Mucosa of stomach (tissue), 1 donor: Measurements from ENCODE around the gene PPP1R37.

ENCODE experiments used
- H3K27me3 ChIP-seq: one replicate; pipeline ENCODE4 v1.7.0; 2013; ENCODE audit warnings: mild to moderate bottlenecking, low read length; ENCODE audit not compliant: control insufficient read depth, insufficient read depth
- H3K36me3 ChIP-seq: one replicate; pipeline ENCODE4 v1.7.0; 2013; ENCODE audit warnings: low read length; ENCODE audit not compliant: control insufficient read depth, insufficient read depth
- H3K4me1 ChIP-seq: one replicate; pipeline ENCODE4 v1.7.0; 2013; ENCODE audit warnings: mild to moderate bottlenecking, low read length; ENCODE audit not compliant: control insufficient read depth, insufficient read depth
- H3K4me3 ChIP-seq: one replicate; pipeline ENCODE4 v1.7.0; 2013; ENCODE audit warnings: low read length
- H3K9ac ChIP-seq: one replicate; pipeline ENCODE4 v1.7.0; 2013; ENCODE audit warnings: mild to moderate bottlenecking, low read length, moderate library complexity
- H3K9me3 ChIP-seq: one replicate; pipeline ENCODE4 v1.7.0; 2013; ENCODE audit warnings: mild to moderate bottlenecking, low read length, moderate library complexity; ENCODE audit not compliant: control insufficient read depth
- donor health status: Pancreatic carcinoma.

The PPP1R37 gene

DNA sequence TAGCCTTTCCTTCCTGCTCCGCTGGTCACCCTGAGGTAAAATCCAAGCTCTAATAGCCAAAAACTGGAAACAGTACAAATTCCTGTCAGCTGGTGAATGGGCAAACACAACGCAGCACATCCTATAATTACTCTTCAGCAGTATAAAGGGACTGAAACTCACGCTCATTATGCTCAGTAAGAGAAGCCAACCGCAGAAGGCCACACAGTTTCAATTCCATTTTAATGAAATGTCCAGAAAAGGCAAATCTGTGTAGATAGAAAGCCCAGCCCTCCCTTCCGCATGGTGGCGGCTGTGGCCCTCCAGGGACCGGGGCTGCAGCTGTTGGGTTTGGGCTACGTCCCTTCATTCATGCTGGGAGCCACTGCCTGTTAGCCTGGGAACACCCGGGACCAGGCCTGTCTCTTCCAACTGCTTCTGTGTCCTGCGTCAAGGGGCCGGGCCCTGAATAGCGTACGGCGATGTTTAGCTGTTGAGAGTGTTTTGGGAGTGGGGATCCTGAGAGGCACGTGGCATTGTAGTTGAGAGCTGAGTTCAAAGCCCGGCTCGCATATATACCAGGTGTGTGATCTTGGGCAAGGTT is 44.3 kb downstream of the PPP1R37 start:
- Histone ChIP-seq H3K9me3 (no peaks in the 10 kb centered on the region), H3K36me3 (peaks cover 6% of the 10 kb centered on the region), H3K27me3 (no peaks in the 10 kb centered on the region), H3K9ac (no peak overlapping the region), H3K4me3 (no peak overlapping the region), H3K4me1 (peaks cover 5% of the 10 kb centered on the region)

DNA sequence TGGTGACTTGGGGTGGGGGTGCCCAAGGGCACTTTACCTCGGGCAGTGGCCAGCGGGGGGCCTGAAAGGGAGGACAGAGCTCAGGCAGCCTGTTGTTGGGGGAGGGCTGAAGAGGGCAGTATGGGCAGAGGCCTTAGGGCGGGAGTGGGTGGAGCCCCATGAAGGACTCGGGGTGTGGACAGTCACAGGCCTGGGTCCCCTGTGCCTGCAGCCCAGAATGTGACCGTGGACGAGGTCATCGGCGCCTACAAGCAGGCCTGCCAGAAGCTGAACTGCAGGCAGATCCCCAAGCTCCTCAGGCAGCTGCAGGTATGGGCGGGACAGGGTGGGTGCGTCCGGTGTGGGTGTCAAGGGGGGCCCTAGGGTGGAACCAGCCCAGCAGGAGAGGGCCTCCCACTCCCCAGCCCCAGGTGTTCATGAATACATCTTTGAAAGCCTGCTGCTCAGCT is 45.3 kb downstream of the PPP1R37 start:
- Histone ChIP-seq H3K4me1 (peaks cover 5% of the 10 kb centered on the region), H3K36me3 (peaks cover 13% of the 10 kb centered on the region), H3K9ac (no peak overlapping the region), H3K4me3 (no peak overlapping the region), H3K9me3 (no peaks in the 10 kb centered on the region), H3K27me3 (no peaks in the 10 kb centered on the region)

DNA sequence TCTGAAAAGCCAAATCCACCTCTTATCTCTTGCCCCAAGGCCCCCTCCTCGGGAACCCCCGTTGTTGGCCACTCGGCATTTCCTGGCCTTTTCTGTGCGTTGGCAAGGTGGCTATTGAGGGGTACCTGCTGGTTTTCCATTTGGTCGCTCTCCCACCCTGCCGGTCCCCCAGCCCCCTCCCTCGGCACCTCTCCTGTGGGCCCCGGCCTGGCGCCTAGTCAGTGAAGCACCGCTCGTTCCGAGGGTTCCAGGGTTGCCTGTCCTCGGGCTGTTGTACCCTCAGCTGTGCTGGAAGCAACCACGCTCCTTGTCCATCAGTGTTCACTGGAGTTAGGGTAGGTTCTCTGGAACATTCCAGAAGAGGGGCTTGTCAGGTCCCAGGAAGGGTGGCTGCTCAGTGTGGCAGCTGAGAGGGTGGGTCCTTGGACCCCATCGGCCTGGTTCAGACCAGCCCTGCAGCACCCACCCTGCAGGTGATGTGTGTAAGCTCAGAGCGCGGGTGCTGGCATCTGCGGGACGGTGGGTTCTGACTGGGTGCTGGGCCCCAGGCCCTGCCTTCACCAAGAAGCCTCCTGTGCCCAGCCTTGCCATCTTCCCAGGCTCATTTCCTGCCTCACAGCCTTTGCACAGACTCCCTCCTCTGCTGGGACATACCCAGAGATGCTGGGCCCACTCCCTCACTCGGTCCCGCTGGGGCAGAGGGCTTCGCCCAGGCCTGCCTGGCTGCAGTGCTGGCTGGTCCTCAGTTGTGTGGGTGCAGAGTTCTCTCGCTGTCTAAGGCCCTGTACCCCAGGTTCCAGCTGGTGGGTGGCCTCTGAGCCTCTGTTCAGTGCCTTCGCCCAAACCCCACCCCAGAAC is 46.5 kb downstream of the PPP1R37 start:
- no peaks in the 10 kb centered on the region for H3K27me3 ChIP-seq
- no peak overlapping the region for H3K9ac ChIP-seq
- H3K4me1 ChIP-seq = peaks cover 5% of the 10 kb centered on the region
- peaks cover 13% of the 10 kb centered on the region for H3K36me3 ChIP-seq
- no peak overlapping the region for H3K4me3 ChIP-seq
- H3K9me3 ChIP-seq = no peaks in the 10 kb centered on the region

DNA sequence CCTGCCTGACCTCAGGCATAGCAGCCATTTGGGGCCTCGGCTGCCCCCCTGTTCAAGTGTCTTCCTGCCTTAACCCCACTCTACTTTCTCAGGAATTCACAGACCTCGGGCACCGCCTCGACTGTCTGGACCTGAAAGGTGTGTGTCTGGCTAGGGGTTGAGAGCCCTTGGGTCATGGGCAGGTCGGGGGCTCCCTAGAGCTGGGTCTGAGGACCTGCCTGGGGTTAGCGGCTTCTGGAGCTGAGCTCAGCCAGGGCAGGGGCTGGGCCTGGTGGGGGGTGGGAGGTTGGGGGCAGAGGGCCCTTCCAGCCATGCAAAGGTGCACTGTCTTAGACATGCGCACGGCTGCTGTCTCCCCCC is 47.1 kb downstream of the PPP1R37 start:
- no peak overlapping the region for H3K9ac ChIP-seq
- H3K4me3 ChIP-seq = no peak overlapping the region
- H3K4me1 ChIP-seq = peaks cover 5% of the 10 kb centered on the region
- H3K36me3 ChIP-seq = peaks cover 13% of the 10 kb centered on the region
- H3K9me3 ChIP-seq = no peaks in the 10 kb centered on the region
- H3K27me3 ChIP-seq = no peaks in the 10 kb centered on the region

DNA sequence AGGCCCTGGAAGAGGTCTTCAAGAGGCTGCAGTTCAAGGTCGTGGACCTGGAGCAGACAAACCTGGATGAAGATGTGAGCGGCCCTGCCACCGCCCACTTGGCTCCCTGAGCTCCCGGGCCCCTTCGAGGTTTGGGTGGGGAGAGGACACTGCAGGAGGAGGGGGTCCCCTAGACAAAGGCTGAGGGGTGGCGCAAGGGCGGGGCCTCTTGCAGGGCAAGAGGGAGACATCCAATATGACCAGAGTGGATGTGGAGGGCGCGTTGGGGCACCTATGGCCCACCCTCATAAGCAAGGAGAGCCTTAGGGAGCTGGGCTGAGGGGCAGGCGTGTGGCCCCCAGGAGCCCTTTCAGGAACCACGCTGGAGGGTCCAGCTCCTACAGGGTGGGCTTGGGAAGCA is 47.6 kb downstream of the PPP1R37 start:
- H3K36me3 ChIP-seq = peaks cover 13% of the 10 kb centered on the region

DNA sequence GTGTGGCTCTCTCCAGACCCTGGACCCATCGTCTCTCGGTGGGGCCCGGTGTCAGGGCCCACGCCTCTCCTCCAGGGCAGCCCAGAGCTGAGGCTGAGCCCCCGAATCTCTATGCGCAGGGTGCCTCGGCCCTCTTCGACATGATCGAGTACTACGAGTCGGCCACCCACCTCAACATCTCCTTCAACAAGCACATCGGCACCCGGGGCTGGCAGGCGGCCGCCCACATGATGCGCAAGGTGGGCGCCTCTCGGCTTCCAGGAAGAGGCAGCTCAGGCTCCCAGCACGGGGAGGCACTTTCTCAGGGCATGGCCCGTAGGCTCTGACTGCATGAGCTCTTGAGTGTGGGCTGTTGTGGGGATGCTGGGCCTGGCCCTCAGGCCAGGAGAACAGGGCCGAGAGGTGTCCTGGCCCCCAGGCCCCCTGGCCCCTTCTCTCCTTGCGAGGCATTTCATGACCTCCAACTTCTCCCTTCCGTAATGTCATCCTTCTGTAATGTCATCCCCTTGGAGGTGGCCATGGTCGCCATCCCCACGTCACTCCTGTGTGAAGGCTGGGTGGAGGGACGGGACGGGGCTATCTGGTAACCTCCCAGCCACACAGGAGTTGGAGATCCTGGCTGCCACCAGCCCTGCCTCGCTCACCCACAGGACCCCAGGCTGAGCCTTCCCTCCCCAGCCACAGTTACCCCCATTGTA is 48.4 kb downstream of the PPP1R37 start:
- Histone ChIP-seq H3K9me3 (no peaks in the 10 kb centered on the region), H3K4me1 (peaks cover 5% of the 10 kb centered on the region), H3K9ac (no peak overlapping the region), H3K36me3 (peaks cover 13% of the 10 kb centered on the region), H3K4me3 (no peak overlapping the region), H3K27me3 (no peaks in the 10 kb centered on the region)

More for the DNA sequence above, 47.6 kb downstream of the PPP1R37 start:
- no peak overlapping the region for H3K9ac ChIP-seq
- peaks cover 5% of the 10 kb centered on the region for H3K4me1 ChIP-seq
- H3K27me3 ChIP-seq = no peaks in the 10 kb centered on the region
- H3K9me3 ChIP-seq = no peaks in the 10 kb centered on the region
- H3K4me3 ChIP-seq = no peak overlapping the region

DNA sequence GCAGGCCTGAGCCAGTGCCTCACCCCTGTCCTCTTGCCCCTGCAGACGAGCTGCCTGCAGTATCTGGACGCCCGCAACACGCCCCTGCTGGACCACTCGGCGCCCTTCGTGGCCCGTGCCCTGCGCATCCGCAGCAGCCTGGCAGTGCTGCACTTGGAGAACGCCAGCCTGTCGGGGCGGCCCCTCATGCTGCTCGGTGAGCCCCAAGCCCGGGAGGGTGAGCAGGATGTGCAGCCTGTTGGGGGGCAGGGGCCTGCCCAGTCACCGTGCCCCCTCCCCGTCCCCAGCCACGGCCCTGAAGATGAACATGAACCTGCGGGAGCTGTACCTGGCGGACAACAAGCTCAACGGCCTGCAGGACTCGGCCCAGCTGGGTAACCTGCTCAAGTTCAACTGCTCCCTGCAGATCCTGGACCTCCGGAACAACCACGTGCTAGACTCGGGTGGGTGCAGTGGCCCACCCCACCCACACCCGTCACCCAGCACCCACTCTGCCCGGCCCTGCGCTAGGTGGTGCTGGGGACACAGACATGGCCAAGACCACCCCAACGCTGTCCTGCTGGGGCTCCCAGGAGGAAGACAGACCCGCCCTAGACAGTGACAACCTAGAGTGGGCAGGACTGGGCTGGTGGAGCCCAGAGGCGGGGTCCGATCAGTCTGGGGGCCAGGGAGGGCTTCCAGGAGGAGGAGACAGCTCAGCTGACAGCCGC is 49.2 kb downstream of the PPP1R37 start:
- Histone ChIP-seq H3K36me3 (peaks cover 13% of the 10 kb centered on the region), H3K9ac (no peak overlapping the region), H3K9me3 (no peaks in the 10 kb centered on the region), H3K27me3 (no peaks in the 10 kb centered on the region), H3K4me1 (peaks cover 5% of the 10 kb centered on the region), H3K4me3 (no peak overlapping the region)

DNA sequence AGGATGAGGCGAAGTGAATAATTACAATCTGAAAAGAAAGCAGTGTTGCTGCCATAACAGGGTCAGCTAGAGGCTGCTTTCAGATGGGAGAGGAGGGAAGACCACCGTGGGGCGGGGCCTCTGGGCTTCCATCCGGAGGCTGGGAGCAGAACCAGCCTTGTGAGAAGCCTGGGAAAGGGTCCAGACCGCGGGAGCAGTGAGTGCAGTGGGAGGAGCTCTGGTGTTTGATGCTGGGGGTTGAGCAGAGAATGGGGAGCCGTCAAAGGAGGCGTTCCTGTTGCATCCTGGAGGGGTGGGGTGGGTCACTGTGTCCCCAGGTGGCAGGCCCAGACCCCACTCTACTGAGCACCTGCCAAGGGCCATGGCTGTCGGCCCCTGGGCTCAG is 49.7 kb downstream of the PPP1R37 start:
- peaks cover 5% of the 10 kb centered on the region for H3K4me1 ChIP-seq
- no peak overlapping the region for H3K4me3 ChIP-seq
- peaks cover 13% of the 10 kb centered on the region for H3K36me3 ChIP-seq
- no peak overlapping the region for H3K9ac ChIP-seq
- no peaks in the 10 kb centered on the region for H3K27me3 ChIP-seq
- H3K9me3 ChIP-seq = no peaks in the 10 kb centered on the region

DNA sequence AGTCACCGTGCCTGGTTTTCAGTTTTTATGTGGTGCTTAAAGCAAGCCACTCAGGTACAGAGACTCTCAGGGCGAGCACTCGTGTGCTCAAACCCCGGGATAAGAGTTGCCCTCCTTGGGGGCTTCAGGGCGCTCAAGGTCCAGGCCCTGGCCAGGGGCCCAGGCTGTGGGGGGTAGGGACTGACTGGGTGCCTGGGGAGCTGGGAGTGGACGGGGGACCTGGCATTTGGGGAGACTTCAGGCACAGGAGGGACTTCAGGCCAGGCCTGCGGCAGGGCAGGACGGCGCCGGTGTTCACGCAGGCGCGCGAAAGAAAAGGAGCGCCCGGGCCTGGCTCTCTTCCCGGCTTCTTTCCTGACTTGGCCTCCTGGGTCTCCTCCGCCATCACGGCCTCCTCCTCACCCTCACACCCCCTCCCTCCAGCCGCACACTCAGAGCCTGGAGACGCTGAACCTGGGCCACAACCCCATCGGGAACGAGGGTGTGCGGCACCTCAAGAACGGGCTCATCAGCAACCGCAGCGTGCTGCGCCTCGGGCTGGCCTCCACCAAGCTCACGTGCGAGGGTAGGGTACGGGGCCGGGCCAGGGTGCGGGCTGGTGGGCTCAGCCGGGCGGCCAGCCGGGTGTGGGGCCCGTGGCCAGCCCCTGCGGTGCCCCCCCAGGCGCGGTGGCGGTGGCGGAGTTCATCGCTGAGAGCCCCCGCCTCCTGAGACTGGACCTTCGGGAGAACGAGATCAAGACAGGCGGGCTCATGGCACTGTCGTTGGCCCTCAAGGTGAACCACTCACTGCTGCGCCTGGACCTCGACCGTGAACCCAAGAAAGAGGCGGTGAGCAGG is 51.7 kb downstream of the PPP1R37 start:
- Histone ChIP-seq H3K36me3 (peaks cover 13% of the 10 kb centered on the region), H3K9ac (no peak overlapping the region)

DNA sequence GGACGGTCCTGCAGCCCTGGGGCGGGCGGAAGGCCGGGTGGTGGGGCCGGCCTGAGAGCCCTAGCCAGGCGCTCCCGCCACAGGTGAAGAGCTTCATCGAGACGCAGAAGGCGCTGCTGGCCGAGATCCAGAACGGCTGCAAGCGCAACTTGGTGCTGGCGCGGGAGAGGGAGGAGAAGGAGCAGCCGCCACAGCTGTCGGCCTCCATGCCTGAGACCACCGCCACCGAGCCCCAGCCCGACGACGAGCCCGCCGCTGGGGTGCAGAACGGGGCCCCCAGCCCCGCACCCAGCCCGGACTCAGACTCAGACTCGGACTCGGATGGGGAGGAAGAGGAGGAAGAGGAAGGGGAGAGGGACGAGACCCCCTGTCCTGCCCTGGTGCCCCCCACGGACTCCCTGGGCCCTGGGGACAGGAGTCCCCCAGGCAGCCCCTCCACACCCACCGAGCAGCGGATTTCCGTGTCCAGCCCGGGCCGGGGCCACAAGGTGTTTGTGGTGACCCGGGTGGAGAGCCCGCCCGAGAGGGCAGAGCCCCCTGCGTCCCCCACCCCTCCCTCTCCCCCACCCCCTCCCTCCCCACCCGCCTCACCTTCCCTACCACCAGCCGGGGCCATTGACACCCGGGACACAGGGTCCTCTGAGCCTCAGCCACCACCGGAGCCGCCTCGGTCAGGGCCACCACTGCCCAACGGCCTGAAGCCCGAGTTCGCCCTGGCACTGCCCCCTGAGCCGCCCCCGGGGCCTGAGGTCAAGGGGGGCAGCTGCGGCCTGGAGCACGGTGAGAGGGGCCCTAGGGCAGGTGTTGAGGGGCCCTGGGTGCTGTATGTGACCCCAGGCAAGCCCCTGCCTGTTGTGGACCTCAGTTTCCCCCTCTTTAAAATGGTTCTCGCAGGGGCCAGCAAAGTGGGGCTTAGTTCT is 52.6 kb downstream of the PPP1R37 start:
- no peak overlapping the region for H3K9ac ChIP-seq
- no peak overlapping the region for H3K4me3 ChIP-seq
- no peaks in the 10 kb centered on the region for H3K4me1 ChIP-seq
- no peaks in the 10 kb centered on the region for H3K9me3 ChIP-seq
- H3K36me3 ChIP-seq = peaks cover 13% of the 10 kb centered on the region
- H3K27me3 ChIP-seq = no peaks in the 10 kb centered on the region

More for the DNA sequence above, 51.7 kb downstream of the PPP1R37 start:
- H3K4me3 ChIP-seq = no peak overlapping the region
- no peaks in the 10 kb centered on the region for H3K4me1 ChIP-seq
- H3K27me3 ChIP-seq = no peaks in the 10 kb centered on the region
- H3K9me3 ChIP-seq = no peaks in the 10 kb centered on the region
